DND-41 (cell line): Measurements from ENCODE around the gene SLIT2.

Experiments
- EZH2 ChIP-seq: IDR thresholded peaks from 3 replicates; pipeline ENCODE4 v1.6.1; 2012; ENCODE audit warnings: borderline replicate concordance, low read depth, mild to moderate bottlenecking, moderate library complexity, low read length, inconsistent platforms; ENCODE audit not compliant: severe bottlenecking
- TF ChIP-seq, protein P1 (sequence below): IDR thresholded peaks from 2 replicates; pipeline ENCODE4 v1.5.1; 2012; ENCODE audit warnings: borderline replicate concordance, low read length, moderate library complexity, mild to moderate bottlenecking; ENCODE audit not compliant: poor library complexity, severe bottlenecking; ENCODE audit errors: extremely low read depth

DNA sequence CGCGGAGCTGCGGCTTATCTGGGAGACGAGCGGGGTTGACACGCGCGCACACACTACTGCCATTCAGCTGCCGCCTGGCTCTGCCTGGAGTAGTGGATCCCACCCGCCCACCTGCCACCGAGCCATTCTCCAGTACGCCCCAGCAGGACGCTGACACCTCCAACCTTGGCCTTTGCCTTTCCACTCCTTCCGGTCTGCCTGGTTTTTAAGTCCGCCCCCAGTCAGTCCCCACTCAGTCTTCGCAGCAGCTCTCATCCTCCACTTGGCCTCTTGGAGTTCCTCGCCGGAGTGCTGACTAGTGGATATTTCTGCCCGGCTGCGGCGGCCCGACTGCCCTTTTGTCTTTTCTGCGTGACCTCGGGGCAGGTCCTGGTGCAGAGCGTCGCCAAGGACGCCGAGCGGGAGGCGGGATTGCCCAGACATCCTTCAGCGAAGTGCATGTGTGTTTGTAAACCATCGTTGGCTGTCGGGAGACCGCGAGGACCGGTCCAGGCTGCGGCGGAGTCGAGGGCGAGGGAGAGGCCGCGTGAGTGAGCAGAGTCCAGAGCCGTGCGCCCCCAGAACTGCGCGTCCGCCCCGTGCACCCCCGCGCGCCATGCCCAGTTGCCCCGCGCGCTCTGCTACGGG, 1.1 kb downstream of the SLIT2 start:
- TF ChIP-seq, protein P1, sequence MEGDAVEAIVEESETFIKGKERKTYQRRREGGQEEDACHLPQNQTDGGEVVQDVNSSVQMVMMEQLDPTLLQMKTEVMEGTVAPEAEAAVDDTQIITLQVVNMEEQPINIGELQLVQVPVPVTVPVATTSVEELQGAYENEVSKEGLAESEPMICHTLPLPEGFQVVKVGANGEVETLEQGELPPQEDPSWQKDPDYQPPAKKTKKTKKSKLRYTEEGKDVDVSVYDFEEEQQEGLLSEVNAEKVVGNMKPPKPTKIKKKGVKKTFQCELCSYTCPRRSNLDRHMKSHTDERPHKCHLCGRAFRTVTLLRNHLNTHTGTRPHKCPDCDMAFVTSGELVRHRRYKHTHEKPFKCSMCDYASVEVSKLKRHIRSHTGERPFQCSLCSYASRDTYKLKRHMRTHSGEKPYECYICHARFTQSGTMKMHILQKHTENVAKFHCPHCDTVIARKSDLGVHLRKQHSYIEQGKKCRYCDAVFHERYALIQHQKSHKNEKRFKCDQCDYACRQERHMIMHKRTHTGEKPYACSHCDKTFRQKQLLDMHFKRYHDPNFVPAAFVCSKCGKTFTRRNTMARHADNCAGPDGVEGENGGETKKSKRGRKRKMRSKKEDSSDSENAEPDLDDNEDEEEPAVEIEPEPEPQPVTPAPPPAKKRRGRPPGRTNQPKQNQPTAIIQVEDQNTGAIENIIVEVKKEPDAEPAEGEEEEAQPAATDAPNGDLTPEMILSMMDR = no peak
- no peak for TF ChIP-seq EZH2
